Urinary bladder (tissue), 4 donors: Measurements from ENCODE around the gene FCSK. TPM values are rescaled to one million over a fixed set of nuclear protein-coding genes. Genes with fewer than 3 reads are reported as not detected.
"Not testable (repeated sequence)": the region's sequence is repeated elsewhere in the genome, so short reads cannot be mapped to it uniquely, and the experiment has no call there.

Source experiments
- DNase-seq: peaks from one replicate; pipeline ENCODE4 v3.0.0-alpha.2; 2015; ENCODE audit errors: extremely low spot score
- H3K27ac ChIP-seq: one replicate; pipeline ENCODE4 v1.5.1; 2013; ENCODE audit warnings: low read depth, mild to moderate bottlenecking, moderate library complexity
- H3K36me3 ChIP-seq: one replicate; pipeline ENCODE4 v1.6.1; 2013; ENCODE audit warnings: mild to moderate bottlenecking, moderate library complexity; ENCODE audit not compliant: insufficient read depth
- H3K4me1 ChIP-seq: one replicate; pipeline ENCODE4 v1.6.1; 2013; ENCODE audit warnings: mild to moderate bottlenecking, moderate library complexity; ENCODE audit not compliant: insufficient read depth
- H3K4me3 ChIP-seq: one replicate; pipeline ENCODE4 v1.5.1; 2013; ENCODE audit warnings: low read depth, low read length
- WGBS: extraction: QIAGEN DNeasy Blood & Tissue Kit; methylation state at CpG from one replicate; pipeline ENCODE4 v1.1.7; 2013; 5-methylcytosine and 5-hydroxymethylcytosine counted together
- polyA plus RNA-seq: library from polyadenylated mRNA; stranded (reverse); fragments of 200-250 nt; gene quantifications from one replicate; pipeline ENCODE4 v1.2.3, GENCODE V29; 2013
- small RNA-seq: library from RNA; depleted of rRNA; stranded (forward); fragments of <200 nt; gene quantifications from one replicate; pipeline ENCODE3, GENCODE V24; 2014
- total RNA-seq: library from RNA; depleted of rRNA; stranded (reverse); fragments of >200 nt; gene quantifications from one replicate; pipeline ENCODE4 v1.2.3, GENCODE V29; 2014
- donor health status: healthy with polysubstance abuse.
- donor health status: healthy.

The FCSK gene
- total and polyA plus RNA-seq, 2 donors: 7.6 to 11.0 TPM

GRCh38 chr16:70523743-70524398, 69.5 kb downstream of the FCSK start, which contains the start of gene SF3B3:
Gene SF3B3 (plus strand): TSS chr16:70523816. CDS start chr16:70526657, 2,841 bp downstream.
- H3K4me3 ChIP-seq: peak within 1 kb of the TSS; percentile 64
- WGBS: under 1% methylated on average over 32 of the region's 32 CpGs
- H3K4me1 ChIP-seq: no peaks in the 10 kb centered on the region
- no peak for DNase-seq
- peak within 1 kb of the TSS; percentile 82 for H3K27ac ChIP-seq
- H3K36me3 ChIP-seq: peaks cover 1% of the 10 kb centered on the region

GRCh38 chr16:70524399-70524825, 70.0 kb downstream of the FCSK start:
- under 1% methylated on average over 24 of the region's 24 CpGs for WGBS
- H3K36me3 ChIP-seq, DNase-seq, H3K4me1 ChIP-seq: not testable (repeated sequence)
- Histone ChIP-seq H3K27ac (peak overlapping the region; percentile 82), H3K4me3 (peak overlapping the region; percentile 64)

GRCh38 chr16:70526403-70526802, 72.0 kb downstream of the FCSK start:
- 70% methylated on average over 6 of the region's 6 CpGs for WGBS
- Histone ChIP-seq H3K27ac (no peak overlapping the region), H3K36me3 (peaks cover 4% of the 10 kb centered on the region), H3K4me3 (no peak overlapping the region), H3K4me1 (no peaks in the 10 kb centered on the region)
- no peak for DNase-seq

GRCh38 chr16:70527315-70527996, 73.1 kb downstream of the FCSK start:
- no peaks in the 10 kb centered on the region for H3K4me1 ChIP-seq
- no peak overlapping the region for H3K4me3 ChIP-seq
- DNase-seq: no peak
- no peak overlapping the region for H3K27ac ChIP-seq
- 78% methylated on average over 8 of the region's 8 CpGs for WGBS
- H3K36me3 ChIP-seq: peaks cover 6% of the 10 kb centered on the region

- H3K27ac ChIP-seq: no peak overlapping the region
- DNase-seq: no peak
- no peaks in the 10 kb centered on the region for H3K4me1 ChIP-seq
- H3K36me3 ChIP-seq: peaks cover 11% of the 10 kb centered on the region
- WGBS: 69% methylated on average over 8 of the region's 8 CpGs
- H3K4me3 ChIP-seq: no peak overlapping the region
These were observed 74.8 kb downstream of the FCSK start for GRCh38 chr16:70529051-70529777.

Small RNA genes lying within 50 kb of the gene (small RNA-seq; reads per million reads assigned to genes)
- gene RNU6-23P (not detected), gene RPS27P26 (not detected), gene SNORD111B (57.8 reads per million, percentile 96 among the genes with 10 or more reads in this experiment)

Other genes with a start within 250 kb of the FCSK start
- gene EXOSC6, start 202.7 kb upstream of the FCSK start, total RNA-seq: 35.5 TPM
- gene EXOSC6, start 202.7 kb upstream of the FCSK start, polyA plus RNA-seq: 11.1 TPM
- 47.4 TPM for gene AARS1, start 165.1 kb upstream of the FCSK start, total RNA-seq
- 70.5 TPM for gene AARS1, start 165.1 kb upstream of the FCSK start, polyA plus RNA-seq
- 16.3 TPM for gene DDX19B, start 155.4 kb upstream of the FCSK start, total RNA-seq
- 25.9 TPM for gene DDX19B, start 155.4 kb upstream of the FCSK start, polyA plus RNA-seq
- 35.0 TPM for gene DDX19A, start 107.7 kb upstream of the FCSK start, total RNA-seq
- 35.4 TPM for gene DDX19A, start 107.7 kb upstream of the FCSK start, polyA plus RNA-seq
- gene ST3GAL2, start 15.5 kb upstream of the FCSK start, total RNA-seq: 30.5 TPM
- gene ST3GAL2, start 15.5 kb upstream of the FCSK start, polyA plus RNA-seq: 19.3 TPM
- 34.6 TPM for gene COG4, start 69.0 kb downstream of the FCSK start, total RNA-seq
- gene COG4, start 69.0 kb downstream of the FCSK start, polyA plus RNA-seq: 47.8 TPM
- 103 TPM for gene SF3B3, start 69.2 kb downstream of the FCSK start, total RNA-seq
- gene SF3B3, start 69.2 kb downstream of the FCSK start, polyA plus RNA-seq: 103 TPM
- 10.6 TPM for gene IL34, start 192.0 kb downstream of the FCSK start, total RNA-seq
- 2.8 TPM for gene IL34, start 192.0 kb downstream of the FCSK start, polyA plus RNA-seq
- 29.3 TPM for gene MTSS2, start 231.5 kb downstream of the FCSK start, total RNA-seq
- 82.0 TPM for gene MTSS2, start 231.5 kb downstream of the FCSK start, polyA plus RNA-seq